Keratinocyte (primary cell): Measurements from ENCODE around the gene ESR2.

ENCODE experiments used
- EZH2 ChIP-seq: IDR thresholded peaks from one replicate; pipeline ENCODE4 v1.6.1; 2012; ENCODE audit warnings: inconsistent platforms, mild to moderate bottlenecking, low read length, moderate library complexity
- TF ChIP-seq, protein P1 (sequence below), 3 experiments: IDR thresholded peaks in 1 of 3; conservative IDR thresholded peaks in 1 of 3; optimal IDR thresholded peaks in 1 of 3; 2 replicates in 2 of 3; 3 replicates in 1 of 3; pipeline versions ENCODE3 to v1.5.1; 2011; ENCODE audit warnings: low read length in 3 of 3, mild to moderate bottlenecking in 3 of 3, moderate library complexity in 2 of 3, control low read depth in 1 of 3, inconsistent platforms in 1 of 3; ENCODE audit not compliant: insufficient read depth in 2 of 3; ENCODE audit errors: extremely low read depth in 1 of 3

DNA sequence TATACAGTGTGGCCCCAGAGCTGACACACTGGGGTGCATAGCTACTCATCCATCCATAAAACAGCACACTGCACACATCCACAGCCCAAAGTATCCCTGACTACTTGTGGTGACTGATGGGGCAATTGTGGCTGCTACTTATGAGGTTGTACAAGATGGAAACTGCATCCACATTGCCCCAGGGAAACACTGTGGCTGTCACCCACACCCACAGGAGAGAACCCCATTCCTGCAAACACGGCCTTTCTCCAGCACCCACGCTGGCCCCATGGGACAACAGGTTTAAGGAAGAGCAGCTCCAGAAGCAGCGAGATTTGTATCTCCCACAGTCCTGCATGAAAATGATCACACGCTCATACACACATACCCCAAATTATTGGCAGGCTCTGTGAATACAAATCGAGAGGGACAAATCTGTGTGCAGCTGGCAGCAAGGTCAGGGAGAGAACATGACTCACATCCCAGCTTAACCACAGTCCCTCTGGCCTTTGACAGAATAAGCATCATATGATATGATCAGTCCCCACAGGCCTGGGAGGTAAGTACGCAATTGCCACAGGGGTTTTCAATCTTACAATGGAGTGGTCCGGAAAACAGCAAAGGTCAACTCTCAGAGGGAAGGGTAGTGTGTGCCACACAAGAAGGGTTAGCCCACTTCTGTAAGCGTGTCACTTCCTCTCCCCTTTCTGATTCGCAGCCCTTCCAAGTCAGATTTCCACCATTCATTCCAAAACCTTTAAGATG lies 61.9 kb downstream of the ESR2 start:
- TF ChIP-seq, protein P1, sequence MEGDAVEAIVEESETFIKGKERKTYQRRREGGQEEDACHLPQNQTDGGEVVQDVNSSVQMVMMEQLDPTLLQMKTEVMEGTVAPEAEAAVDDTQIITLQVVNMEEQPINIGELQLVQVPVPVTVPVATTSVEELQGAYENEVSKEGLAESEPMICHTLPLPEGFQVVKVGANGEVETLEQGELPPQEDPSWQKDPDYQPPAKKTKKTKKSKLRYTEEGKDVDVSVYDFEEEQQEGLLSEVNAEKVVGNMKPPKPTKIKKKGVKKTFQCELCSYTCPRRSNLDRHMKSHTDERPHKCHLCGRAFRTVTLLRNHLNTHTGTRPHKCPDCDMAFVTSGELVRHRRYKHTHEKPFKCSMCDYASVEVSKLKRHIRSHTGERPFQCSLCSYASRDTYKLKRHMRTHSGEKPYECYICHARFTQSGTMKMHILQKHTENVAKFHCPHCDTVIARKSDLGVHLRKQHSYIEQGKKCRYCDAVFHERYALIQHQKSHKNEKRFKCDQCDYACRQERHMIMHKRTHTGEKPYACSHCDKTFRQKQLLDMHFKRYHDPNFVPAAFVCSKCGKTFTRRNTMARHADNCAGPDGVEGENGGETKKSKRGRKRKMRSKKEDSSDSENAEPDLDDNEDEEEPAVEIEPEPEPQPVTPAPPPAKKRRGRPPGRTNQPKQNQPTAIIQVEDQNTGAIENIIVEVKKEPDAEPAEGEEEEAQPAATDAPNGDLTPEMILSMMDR (optimal IDR thresholded peaks at IDR 0.05 in 1 of 3, IDR thresholded peaks at IDR 0.05 in 1 of 3, conservative IDR thresholded peaks at IDR 0.05 in 1 of 3; ENCODE audit: extremely low read depth in 1 of 3, insufficient read depth in 2 of 3, low read length in 3 of 3): no peak
- TF ChIP-seq EZH2: no peak
